Measurements from ENCODE around the gene FUCA2. TPM values are rescaled to one million over a fixed set of nuclear protein-coding genes. Genes with fewer than 3 reads are reported as not detected.

The FUCA2 gene, protein sequence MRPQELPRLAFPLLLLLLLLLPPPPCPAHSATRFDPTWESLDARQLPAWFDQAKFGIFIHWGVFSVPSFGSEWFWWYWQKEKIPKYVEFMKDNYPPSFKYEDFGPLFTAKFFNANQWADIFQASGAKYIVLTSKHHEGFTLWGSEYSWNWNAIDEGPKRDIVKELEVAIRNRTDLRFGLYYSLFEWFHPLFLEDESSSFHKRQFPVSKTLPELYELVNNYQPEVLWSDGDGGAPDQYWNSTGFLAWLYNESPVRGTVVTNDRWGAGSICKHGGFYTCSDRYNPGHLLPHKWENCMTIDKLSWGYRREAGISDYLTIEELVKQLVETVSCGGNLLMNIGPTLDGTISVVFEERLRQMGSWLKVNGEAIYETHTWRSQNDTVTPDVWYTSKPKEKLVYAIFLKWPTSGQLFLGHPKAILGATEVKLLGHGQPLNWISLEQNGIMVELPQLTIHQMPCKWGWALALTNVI
- 10 to 100 TPM; 58.6 to 59.3 TPM for total RNA-seq
- 42.1 TPM for polyA plus RNA-seq (2013, experiment 1 of 2)
- polyA plus RNA-seq (2013, experiment 2 of 2): 37.4 TPM
- long read RNA-seq, experiment 1, transcript FUCA2-201 (7 exons, 2,356 nt): major isoform, 27 of 44 reads
- long read RNA-seq, experiment 1, partial matches to known transcripts: 11 of 44 reads
- long read RNA-seq, experiment 1, other reads (novel, unspliced or antisense): 6 of 44 reads
- long read RNA-seq, experiment 2, transcript FUCA2-201 (7 exons, 2,356 nt): major isoform, 189 of 207 reads
- long read RNA-seq, experiment 2, partial matches to known transcripts: 8 of 207 reads
- long read RNA-seq, experiment 2, other reads (novel, unspliced or antisense): 10 of 207 reads
- long read RNA-seq, experiment 3, transcript FUCA2-201 (7 exons, 2,356 nt): major isoform, 398 of 435 reads
- long read RNA-seq, experiment 3, partial matches to known transcripts: 9 of 435 reads
- long read RNA-seq, experiment 3, other reads (novel, unspliced or antisense): 28 of 435 reads
- long read RNA-seq, experiment 4, transcript FUCA2-201 (7 exons, 2,356 nt): major isoform, 195 of 276 reads
- long read RNA-seq, experiment 4, partial matches to known transcripts: 66 of 276 reads
- long read RNA-seq, experiment 4, other reads (novel, unspliced or antisense): 15 of 276 reads

DNA sequence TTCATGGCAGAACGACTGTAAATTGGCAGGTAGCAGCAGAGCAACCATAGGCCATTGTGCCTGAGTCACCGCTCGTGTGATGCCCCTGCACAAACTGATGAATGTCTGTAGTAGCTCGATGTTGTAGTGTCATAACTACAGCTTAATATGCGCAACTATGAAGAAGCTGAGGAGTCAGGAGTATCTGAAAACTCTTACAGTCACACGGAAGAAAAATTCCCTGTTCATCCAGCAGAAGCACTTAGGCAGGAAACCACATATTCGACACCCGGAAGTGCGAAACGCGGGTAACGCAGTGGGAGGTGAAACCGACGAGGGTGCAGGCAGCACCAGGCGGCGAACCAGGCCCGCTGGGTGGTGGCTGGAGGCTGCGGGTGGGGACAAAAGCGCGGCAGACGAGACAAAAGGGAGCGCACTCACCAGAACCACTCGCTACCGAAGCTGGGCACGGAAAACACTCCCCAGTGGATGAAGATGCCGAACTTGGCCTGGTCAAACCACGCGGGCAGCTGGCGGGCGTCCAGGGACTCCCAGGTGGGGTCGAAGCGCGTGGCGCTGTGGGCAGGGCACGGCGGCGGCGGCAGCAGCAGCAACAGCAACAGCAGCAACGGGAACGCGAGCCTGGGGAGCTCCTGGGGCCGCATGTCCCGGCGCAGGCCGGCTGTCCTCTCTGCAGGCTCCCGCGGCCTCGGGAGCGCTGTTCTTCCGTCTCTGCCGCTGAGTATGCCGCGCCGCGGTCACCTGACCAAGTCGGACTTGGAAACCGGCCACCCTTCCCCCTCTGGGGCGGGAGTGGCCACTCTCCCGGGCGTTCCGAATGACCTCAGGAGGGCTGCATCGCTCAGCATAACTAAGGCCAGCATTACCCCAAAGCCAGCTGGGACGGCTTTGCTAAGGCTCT, at the start of gene FUCA2:
FUCA2 (minus strand) TSS at position 730 of the 901 bp plus-strand sequence; CDS start at position 644, 86 bp downstream.
- Histone ChIP-seq H3K27me3 (ENCODE audit: control insufficient read depth, insufficient read depth, low read length, poor library complexity, severe bottlenecking) (no peaks in the 10 kb centered on the region), H3K9ac (ENCODE audit: extremely low read depth, low read length, poor library complexity, severe bottlenecking) (peak within 1 kb of the TSS; percentile 62), H3K4me3 (ENCODE audit: low read length) (peak within 1 kb of the TSS; percentile 90), H3K9me3 (ENCODE audit: control insufficient read depth, low read length) (no peaks in the 10 kb centered on the region), H3K4me1 (ENCODE audit: control insufficient read depth, insufficient read depth, low read length) (peaks cover 4% of the 10 kb centered on the region), H3K36me3 (ENCODE audit: control insufficient read depth, insufficient read depth, low read length) (peaks cover 11% of the 10 kb centered on the region), H3K27ac (ENCODE audit: low read depth, low read length) (peak within 1 kb of the TSS; percentile 65)
- peak; percentile 95 for DNase-seq
- WGBS, 2 experiments (ENCODE audit: insufficient coverage in 1 of 2, insufficient read length in 1 of 2): 13 to 25% methylated on average over 16 to 63 of the region's 63 CpGs
- Mint-ChIP-seq H3K4me3 (peak within 1 kb of the TSS; percentile 77), H3K4me1 (peaks cover 11% of the 10 kb centered on the region), H3K27ac (peak within 1 kb of the TSS; percentile 90), H3K27me3 (ENCODE audit: insufficient read depth) (peaks cover 17% of the 10 kb centered on the region), H3K36me3 (ENCODE audit: low read depth) (peaks cover 20% of the 10 kb centered on the region), H3K9me3 (no peaks in the 10 kb centered on the region)
- TF ChIP-seq, protein P1, sequence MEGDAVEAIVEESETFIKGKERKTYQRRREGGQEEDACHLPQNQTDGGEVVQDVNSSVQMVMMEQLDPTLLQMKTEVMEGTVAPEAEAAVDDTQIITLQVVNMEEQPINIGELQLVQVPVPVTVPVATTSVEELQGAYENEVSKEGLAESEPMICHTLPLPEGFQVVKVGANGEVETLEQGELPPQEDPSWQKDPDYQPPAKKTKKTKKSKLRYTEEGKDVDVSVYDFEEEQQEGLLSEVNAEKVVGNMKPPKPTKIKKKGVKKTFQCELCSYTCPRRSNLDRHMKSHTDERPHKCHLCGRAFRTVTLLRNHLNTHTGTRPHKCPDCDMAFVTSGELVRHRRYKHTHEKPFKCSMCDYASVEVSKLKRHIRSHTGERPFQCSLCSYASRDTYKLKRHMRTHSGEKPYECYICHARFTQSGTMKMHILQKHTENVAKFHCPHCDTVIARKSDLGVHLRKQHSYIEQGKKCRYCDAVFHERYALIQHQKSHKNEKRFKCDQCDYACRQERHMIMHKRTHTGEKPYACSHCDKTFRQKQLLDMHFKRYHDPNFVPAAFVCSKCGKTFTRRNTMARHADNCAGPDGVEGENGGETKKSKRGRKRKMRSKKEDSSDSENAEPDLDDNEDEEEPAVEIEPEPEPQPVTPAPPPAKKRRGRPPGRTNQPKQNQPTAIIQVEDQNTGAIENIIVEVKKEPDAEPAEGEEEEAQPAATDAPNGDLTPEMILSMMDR (conservative IDR thresholded peaks at IDR 0.05): no peak

DNA sequence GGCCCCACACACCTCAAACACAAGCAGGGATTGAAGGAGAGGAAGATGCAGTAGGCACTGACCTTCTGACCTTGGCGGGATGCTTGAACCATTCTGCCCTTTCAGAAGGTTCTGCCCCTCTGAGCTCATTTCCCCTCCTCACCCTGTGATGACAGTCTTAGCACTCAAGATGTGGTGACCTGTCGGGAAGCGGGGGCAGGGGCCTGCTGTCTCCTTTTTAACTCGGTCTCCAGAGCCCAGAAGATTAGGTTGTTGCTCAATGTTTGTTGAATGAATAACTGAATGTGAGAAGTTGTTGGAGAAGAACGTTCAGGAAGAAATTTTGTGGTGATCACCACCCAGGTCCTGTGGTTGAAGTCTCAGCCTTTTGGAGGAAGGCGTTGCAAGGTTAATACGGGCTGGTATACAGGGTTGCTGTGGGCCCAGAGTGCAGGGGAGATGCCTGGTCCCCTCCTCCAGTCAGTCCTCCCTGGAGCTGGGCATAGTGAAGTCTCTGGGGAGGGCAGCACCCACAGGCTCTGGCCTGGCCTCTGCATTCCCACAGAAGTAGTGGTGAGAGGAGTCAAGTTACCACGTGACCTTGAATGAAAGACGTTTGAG, 49.7 kb upstream of the FUCA2 start:
- Histone ChIP-seq H3K4me1 (ENCODE audit: control insufficient read depth, insufficient read depth, low read length) (peaks cover 9% of the 10 kb centered on the region), H3K27ac (ENCODE audit: low read depth, low read length) (no peak overlapping the region), H3K27me3 (ENCODE audit: control insufficient read depth, insufficient read depth, low read length, poor library complexity, severe bottlenecking) (no peaks in the 10 kb centered on the region), H3K36me3 (ENCODE audit: control insufficient read depth, insufficient read depth, low read length) (no peaks in the 10 kb centered on the region), H3K9ac (ENCODE audit: extremely low read depth, low read length, poor library complexity, severe bottlenecking) (no peak overlapping the region), H3K9me3 (ENCODE audit: control insufficient read depth, low read length) (peaks cover 8% of the 10 kb centered on the region), H3K4me3 (ENCODE audit: low read length) (no peak overlapping the region)
- 91 to 93% methylated on average over 4 to 9 of the region's 9 CpGs for WGBS, 2 experiments (ENCODE audit: insufficient coverage in 1 of 2, insufficient read length in 1 of 2)
- H3K27ac Mint-ChIP-seq: no peak overlapping the region
- H3K9me3 Mint-ChIP-seq: peaks cover 10% of the 10 kb centered on the region
- no peak overlapping the region for H3K4me3 Mint-ChIP-seq
- H3K27me3 Mint-ChIP-seq (ENCODE audit: insufficient read depth): peaks cover 2% of the 10 kb centered on the region
- H3K4me1 Mint-ChIP-seq: peaks cover 26% of the 10 kb centered on the region
- TF ChIP-seq, protein P1 (conservative IDR thresholded peaks at IDR 0.05): no peak
- DNase-seq: no peak
- H3K36me3 Mint-ChIP-seq (ENCODE audit: low read depth): peaks cover 17% of the 10 kb centered on the region

Measured in endodermal cell (in vitro differentiated cells).